ENCODE measurements around the gene VPS8. TPM values are rescaled to one million over a fixed set of nuclear protein-coding genes. Genes with fewer than 3 reads are reported as not detected.

Gene VPS8
- total RNA-seq, 1 donor from 2014 or later, result 75.9 TPM

Other genes starting within 250 kb of the VPS8 start
- 12.4 and 12.9 TPM in 2 replicates for gene MAGEF1, start 100.1 kb upstream of the VPS8 start, total RNA-seq